ENCODE results near the gene STYXL1. TPM values are rescaled to one million over a fixed set of nuclear protein-coding genes. Genes with fewer than 3 reads are reported as not detected.
"Not testable (repeated sequence)": the region's sequence is repeated elsewhere in the genome, so short reads cannot be mapped to it uniquely, and the experiment has no call there.

The STYXL1 gene
- total and polyA plus RNA-seq, 8 donors, result 13.3 to 47.6 (median 22.7) TPM

- Histone ChIP-seq H3K9me3 (no peaks in the 10 kb centered on the region), H3K4me3 (no peak overlapping the region), H3K27me3 (no peaks in the 10 kb centered on the region), H3K4me1 (peaks cover 0 to 24% (median 22%) of the 10 kb centered on the region in 3 donors), H3K27ac (peak overlapping the region in 3 of 4 donors; percentile 61 to 85 (median 79)), H3K36me3 (peaks cover 3 to 33% (median 24%) of the 10 kb centered on the region in 3 donors)
- DNase-seq, result no peak
- intact Hi-C loops (cut with DNase I), result no loop called here
- TF ChIP-seq CTCF (IDR thresholded peaks at IDR 0.05), result no peak
- FAIRE-seq, result no peak
- peak in 1 of 4 donors; percentile 31 for ATAC-seq
- WGBS, 2 donors, result 52 to 58% methylated on average over 7 of the region's 7 CpGs
These were observed 8.4 kb upstream of the STYXL1 start for GRCh38 chr7:76056241-76056640.

GRCh38 chr7:76054123-76055120, 6.6 kb upstream of the STYXL1 start:
- DNase-seq (peak in 1 of 6 donors; percentile 22), FAIRE-seq (no peak), ATAC-seq (peak in 2 of 4 donors; percentile 44 to 55)
- Histone ChIP-seq H3K27ac (peak overlapping the region in 1 of 4 donors; percentile 37), H3K4me3 (no peak overlapping the region), H3K36me3 (peaks cover 0 to 17% (median 13%) of the 10 kb centered on the region in 3 donors), H3K27me3 (no peaks in the 10 kb centered on the region), H3K9me3 (no peaks in the 10 kb centered on the region), H3K4me1 (peaks cover 0 to 26% (median 24%) of the 10 kb centered on the region in 3 donors)
- no peak for TF ChIP-seq CTCF (IDR thresholded peaks at IDR 0.05)
- WGBS, 2 donors, result 81 to 87% methylated on average over 18 of the region's 18 CpGs
- intact Hi-C loops (cut with DNase I), result no loop called here

- H3K36me3 ChIP-seq, result peaks cover 0 to 7% (median 7%) of the 10 kb centered on the region in 3 donors
These were observed 5.7 kb upstream of the STYXL1 start for GRCh38 chr7:76053461-76053860.

GRCh38 chr7:76052681-76053080, 4.9 kb upstream of the STYXL1 start:
- WGBS, 2 donors, result 95 to 99% methylated on average over 8 of the region's 8 CpGs
- intact Hi-C loops (cut with DNase I); DNase-seq; H3K9me3 ChIP-seq; H3K27me3 ChIP-seq; ATAC-seq; FAIRE-seq; H3K4me3 ChIP-seq; H3K27ac ChIP-seq; H3K36me3 ChIP-seq: not testable (repeated sequence)
- peaks cover 0 to 24% (median 20%) of the 10 kb centered on the region in 3 donors for H3K4me1 ChIP-seq

More at GRCh38 chr7:76053461-76053860, 5.7 kb upstream of the STYXL1 start:
- Histone ChIP-seq H3K27me3 (no peaks in the 10 kb centered on the region), H3K4me3 (no peak overlapping the region), H3K4me1 (peaks cover 0 to 26% (median 24%) of the 10 kb centered on the region in 3 donors), H3K9me3 (no peaks in the 10 kb centered on the region), H3K27ac (peak overlapping the region in 1 of 4 donors; percentile 37)
- intact Hi-C loops (cut with DNase I), result no loop called here
- no peak for TF ChIP-seq CTCF (IDR thresholded peaks at IDR 0.05)
- DNase-seq, result no peak
- FAIRE-seq, result no peak
- 57 to 76% methylated on average over 6 of the region's 6 CpGs for WGBS, 2 donors
- ATAC-seq, result no peak

GRCh38 chr7:76051840-76052239, 4.0 kb upstream of the STYXL1 start:
- intact Hi-C loops (cut with DNase I), result no loop called here
- Histone ChIP-seq H3K4me1 (peaks cover 0 to 19% (median 15%) of the 10 kb centered on the region in 3 donors), H3K36me3 (no peaks in the 10 kb centered on the region), H3K27me3 (no peaks in the 10 kb centered on the region), H3K9me3 (no peaks in the 10 kb centered on the region), H3K27ac (no peak overlapping the region), H3K4me3 (no peak overlapping the region)
- no peak for TF ChIP-seq CTCF (IDR thresholded peaks at IDR 0.05)
- no peak for ATAC-seq
- WGBS, 2 donors, result 52 to 70% methylated on average over 4 of the region's 4 CpGs
- no peak for DNase-seq
- FAIRE-seq, result no peak
